Measurements from ENCODE around the gene MAN1A1.
"Not testable (repeated sequence)": the region's sequence is repeated elsewhere in the genome, so short reads cannot be mapped to it uniquely, and the experiment has no call there.

MAN1A1 gene

GRCh38 chr6:119297049-119297448 lies 52.5 kb downstream of the MAN1A1 start:
- DNase-seq = no peak

DNA sequence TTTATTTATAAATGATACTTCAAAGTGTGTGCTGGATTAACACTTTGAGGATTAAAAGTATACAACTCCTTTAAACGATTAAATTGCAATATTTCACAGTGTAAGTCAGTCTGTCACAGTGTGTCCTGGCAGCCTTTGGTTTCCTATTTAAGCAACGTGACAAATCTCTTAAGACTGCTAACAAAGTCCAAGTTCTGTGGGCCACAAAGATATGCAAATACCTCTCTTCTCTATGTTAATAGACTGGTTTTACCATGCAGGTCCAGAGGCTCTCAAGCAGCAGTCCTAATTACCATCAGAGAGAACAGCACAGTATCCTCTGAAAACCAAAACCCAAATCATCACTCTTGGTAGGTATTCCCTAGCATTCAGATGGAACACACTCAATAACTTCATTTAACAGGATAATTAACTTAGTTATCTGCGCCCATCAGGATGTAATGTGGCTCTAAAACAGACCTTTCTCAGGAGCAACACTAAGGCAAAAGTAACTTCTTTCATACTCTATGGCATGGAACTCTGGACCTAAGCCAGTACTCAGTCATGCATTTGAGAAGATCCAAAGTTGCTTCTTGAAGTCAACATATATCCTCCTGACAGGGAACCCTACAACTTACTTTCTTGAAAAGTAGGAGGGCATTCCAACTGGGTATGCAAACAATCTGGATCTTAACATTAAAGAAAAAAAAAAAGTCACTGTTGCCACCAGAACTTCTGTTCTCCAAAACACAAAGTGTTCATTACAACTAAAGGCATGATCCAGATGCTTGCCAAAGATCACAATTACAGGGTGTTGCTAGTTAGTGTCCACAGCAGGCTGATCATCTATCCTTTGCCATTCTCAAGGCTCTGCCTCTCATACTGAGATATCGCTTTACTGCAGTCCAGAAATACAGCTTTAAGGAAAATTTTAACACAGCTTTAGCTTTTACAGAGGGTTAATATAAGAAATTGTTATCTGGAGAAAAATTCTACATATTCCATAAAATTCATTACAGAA lies 53.2 kb downstream of the MAN1A1 start:
- no peak for DNase-seq

- DNase-seq = no peak
Measured at GRCh38 chr6:119294984-119295383, 54.6 kb downstream of the MAN1A1 start.

DNA sequence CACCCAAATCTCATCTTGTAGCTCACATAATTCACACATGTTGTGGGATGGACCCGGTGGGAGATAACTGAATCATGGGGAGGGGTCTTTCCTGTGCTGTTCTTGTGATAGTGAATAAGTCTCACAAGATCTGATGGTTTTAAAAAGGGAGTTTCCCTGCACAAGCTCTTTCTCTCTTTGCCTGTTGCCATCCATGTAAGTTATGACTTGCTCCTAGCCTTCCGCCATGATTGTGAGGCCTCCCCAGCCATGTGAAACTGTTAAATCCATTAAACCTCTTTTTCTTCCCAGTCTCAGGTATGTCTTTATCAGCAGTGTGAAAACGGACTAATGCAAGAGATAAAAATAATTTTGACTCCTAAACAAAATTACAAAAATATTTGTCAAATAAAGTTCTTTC lies 58.5 kb downstream of the MAN1A1 start:
- not testable (repeated sequence) for DNase-seq

GRCh38 chr6:119290306-119290705 lies 59.3 kb downstream of the MAN1A1 start:
- no peak for DNase-seq

- no peak for DNase-seq
Measured at GRCh38 chr6:119289651-119290050, 59.9 kb downstream of the MAN1A1 start.

DNA sequence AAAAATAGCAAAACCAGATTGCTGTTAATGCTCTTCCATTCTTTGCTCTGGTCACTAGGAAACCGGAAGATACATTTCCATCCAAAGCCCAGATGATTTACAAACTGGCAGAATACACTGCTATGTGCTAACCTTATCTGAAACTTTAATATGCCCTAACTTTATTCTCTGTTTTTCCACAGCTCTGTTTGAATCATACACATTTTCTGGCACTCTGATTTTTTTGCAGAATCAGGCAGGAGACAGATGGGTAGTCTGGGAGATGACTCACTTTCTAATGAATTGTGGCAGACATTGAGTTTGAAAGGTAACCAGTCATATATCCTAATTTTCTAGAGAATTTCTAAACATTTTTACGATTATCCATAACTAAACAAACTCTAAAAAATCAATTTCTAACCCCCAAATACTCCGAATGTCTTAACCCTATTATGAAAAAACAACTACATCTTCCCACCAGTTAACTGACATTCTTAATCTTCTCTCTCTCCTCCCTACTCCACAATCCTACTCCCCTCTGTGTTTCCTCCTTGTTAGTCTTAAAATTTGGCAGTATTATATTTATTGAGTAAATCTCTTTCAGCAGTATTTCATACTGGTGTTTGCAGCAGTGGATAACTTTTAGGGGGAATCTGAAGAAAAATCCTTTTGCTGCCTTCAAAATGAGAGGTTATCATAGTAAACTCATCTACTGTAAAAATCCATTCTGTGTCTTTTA lies 63.5 kb downstream of the MAN1A1 start:
- no peak for DNase-seq

- peak; percentile 67 for DNase-seq
Measured at GRCh38 chr6:119284861-119285521, 64.6 kb downstream of the MAN1A1 start.

- no peak for DNase-seq
Measured at GRCh38 chr6:119283979-119284545, 65.5 kb downstream of the MAN1A1 start.

DNA sequence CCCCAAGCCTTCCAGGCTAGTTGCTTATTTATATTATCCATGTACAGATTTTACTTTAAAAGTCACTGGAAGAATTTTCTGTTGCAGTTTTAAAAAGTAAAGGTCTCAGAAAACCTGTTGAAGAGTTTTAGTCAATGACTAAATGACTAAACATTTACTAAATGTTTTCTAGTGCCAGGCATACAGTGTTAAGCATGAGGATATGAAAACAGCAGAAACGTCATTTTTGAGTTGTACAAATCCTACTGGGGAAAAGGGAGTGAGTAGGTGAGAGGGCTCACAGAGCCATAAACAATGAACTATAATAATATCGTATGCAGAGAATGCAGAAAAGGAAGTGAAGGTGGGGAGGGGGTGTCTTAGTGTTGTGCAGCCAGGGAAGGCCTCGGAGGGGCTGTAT lies 66.3 kb downstream of the MAN1A1 start:
- no peak for DNase-seq

- no peak for DNase-seq
Measured at GRCh38 chr6:119280668-119281067, 68.9 kb downstream of the MAN1A1 start.

- DNase-seq = no peak
Measured at GRCh38 chr6:119280080-119280479, 69.5 kb downstream of the MAN1A1 start.

- DNase-seq = no peak
Measured at GRCh38 chr6:119278625-119279024, 70.9 kb downstream of the MAN1A1 start.

- no peak for DNase-seq
Measured at GRCh38 chr6:119277052-119277451, 72.5 kb downstream of the MAN1A1 start.

GRCh38 chr6:119276211-119276610 lies 73.3 kb downstream of the MAN1A1 start:
- DNase-seq = no peak

GRCh38 chr6:119274197-119274595 lies 75.4 kb downstream of the MAN1A1 start:
- no peak for DNase-seq

- no peak for DNase-seq
Measured at GRCh38 chr6:119273272-119274196, 76.0 kb downstream of the MAN1A1 start.

- no peak for DNase-seq
Measured at GRCh38 chr6:119270545-119270944, 79.0 kb downstream of the MAN1A1 start.

DNA sequence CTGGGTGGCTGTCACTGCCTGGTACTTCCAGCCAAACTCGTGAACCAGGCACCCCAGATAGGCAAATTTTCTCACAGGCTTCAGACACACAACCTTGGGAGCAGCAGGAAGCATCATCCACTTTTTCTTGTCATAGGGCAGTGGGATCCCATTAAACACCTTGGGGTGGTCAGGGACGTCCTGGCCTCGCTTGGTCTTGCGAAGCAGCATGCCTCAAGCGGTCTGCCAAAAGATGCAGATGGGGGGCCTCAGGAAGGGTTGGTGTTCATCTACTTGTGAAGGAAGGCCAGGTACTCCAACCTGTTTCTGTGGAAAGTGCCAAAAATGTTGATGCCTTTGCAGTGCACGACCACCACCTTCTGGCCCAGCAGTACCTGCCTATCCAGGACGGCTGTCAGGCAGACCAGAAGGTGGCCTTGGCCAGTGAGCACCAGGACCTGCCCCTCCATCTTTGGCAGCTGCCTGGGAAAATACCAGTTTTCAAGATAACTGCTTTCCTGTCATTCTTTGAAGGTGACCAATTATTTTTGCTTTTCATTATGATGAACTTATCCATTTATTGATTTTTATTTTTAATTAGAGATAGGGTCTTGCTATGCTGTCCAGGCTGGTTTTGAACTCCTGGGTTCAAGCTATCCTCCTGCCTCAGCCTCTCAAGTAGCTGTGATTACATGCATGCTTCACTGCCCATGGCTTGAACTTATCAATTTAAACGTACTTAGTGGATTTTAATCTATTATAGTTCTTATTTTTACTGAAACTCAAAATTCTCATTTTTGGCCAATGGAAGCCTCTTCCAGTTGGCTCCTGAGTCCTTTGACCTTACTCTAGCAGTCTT lies 80.1 kb downstream of the MAN1A1 start:
- DNase-seq = no peak

DNA sequence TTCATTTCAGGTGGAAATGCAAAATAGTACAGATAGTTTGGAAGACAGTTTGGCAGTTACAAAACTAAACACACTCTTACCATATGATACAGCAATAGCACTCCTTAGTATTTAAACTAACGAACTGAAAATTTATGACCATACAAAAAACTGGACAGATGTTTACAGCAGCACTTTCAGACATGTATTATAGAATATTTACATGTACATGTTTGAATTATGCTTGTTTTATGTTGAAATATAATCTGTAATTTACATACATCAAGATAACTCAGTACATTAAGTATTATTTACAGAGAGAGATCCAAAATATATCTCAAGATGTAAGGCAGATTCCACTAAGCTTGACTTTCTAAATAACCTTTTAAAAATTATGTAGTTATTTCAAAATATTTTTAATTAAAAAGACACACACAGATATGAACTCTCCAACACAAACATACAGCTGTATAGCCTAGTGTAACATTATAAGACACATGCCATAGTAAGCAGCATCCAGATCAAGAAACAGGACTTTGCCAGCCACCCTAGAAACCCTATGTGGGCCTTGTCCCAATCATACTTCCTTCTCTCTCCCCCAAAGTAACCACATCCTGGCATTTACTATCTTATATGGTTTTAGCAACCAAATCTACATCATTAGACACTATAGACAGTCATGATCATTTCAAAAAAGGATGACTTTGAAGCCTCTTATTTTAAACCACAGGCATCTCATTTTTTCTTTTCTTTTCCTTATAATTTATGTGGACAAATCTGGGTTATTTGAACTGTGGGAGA lies 82.2 kb downstream of the MAN1A1 start:
- DNase-seq = no peak

All from NCI-H82 (cell line).